SU-DHL-6 (cell line): ENCODE results near the gene ALG11.

ENCODE experiments used
- EZH2phosphoT487 ChIP-seq: fragments of 200-600 bp; sonication (generic), shearing (Covaris generic); conservative IDR thresholded peaks from 2 replicates; pipeline ENCODE4 v1.6.1; 2018; ENCODE audit warnings: mild to moderate bottlenecking, antibody characterized with exemption, low read length, moderate library complexity, mixed read lengths
- TF ChIP-seq, protein P1 (sequence below): fragments of 200-600 bp; sonication (generic); IDR thresholded peaks from one replicate; pipeline ENCODE4 v1.5.1; 2017; ENCODE audit warnings: antibody characterized with exemption, mild to moderate bottlenecking, low read length, moderate library complexity; ENCODE audit not compliant: insufficient read depth, poor library complexity, severe bottlenecking

DNA sequence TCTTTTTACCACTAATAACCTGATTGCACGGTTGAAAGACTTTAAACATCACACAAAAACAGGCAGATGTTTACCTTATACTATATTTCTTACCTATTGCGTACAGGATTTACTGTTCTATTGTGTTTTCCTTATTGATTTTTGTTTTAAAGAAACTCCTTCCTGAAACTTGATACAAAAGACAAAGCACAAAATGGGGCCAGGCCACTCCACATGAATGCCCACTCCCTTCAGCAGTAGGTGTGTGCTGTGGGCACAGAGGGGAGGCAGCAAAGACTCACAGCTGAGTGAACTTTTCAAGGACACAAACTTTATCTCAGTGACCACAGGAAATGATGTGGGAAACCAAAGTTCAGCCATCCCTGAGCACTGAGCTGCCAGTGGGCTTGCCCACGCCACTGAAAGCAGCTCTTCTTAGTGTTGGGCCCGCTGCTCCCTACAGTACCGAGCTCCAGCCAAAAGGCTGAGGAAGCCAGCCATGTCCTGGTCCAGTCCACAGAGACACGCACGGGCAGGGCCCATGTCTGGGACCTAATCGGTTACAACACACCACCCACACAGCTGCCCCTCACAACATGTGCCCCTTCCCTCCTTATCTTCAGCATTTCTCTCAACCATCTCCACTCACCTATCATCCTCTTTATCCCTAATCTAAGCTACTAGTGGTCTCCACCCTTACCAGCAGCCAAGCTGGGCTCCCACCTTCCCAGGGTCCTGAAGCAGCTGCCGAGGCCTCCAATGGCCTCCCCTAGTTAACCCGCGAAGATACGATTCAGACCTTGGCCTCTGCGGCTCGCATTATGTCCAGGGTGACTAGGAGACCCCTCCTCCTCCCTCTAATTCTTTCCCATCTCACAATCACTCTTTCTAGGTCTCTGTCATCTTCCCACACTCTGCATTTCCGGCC, 40.4 kb upstream of the ALG11 start:
- TF ChIP-seq, protein P1, sequence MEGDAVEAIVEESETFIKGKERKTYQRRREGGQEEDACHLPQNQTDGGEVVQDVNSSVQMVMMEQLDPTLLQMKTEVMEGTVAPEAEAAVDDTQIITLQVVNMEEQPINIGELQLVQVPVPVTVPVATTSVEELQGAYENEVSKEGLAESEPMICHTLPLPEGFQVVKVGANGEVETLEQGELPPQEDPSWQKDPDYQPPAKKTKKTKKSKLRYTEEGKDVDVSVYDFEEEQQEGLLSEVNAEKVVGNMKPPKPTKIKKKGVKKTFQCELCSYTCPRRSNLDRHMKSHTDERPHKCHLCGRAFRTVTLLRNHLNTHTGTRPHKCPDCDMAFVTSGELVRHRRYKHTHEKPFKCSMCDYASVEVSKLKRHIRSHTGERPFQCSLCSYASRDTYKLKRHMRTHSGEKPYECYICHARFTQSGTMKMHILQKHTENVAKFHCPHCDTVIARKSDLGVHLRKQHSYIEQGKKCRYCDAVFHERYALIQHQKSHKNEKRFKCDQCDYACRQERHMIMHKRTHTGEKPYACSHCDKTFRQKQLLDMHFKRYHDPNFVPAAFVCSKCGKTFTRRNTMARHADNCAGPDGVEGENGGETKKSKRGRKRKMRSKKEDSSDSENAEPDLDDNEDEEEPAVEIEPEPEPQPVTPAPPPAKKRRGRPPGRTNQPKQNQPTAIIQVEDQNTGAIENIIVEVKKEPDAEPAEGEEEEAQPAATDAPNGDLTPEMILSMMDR: no peak
- no peak for TF ChIP-seq EZH2phosphoT487
